Stimulated activated naive CD8-positive, alpha-beta T cell treated with anti-CD3 and anti-CD28 coated beads, Interleukin-15, amount 100 ng/mL, for 72 hours (primary cell): ENCODE data around the gene CCNG2.

Source experiments
- ATAC-seq: fragments of 150-1000 bp; cut with Tn5 transposase; 2 replicates; pipeline ENCODE4 v1.10.0; 2021; ENCODE audit warnings: mild to moderate bottlenecking, moderate library complexity
- DNase-seq, 2 donors: peaks; one replicate each; pipeline ENCODE4 v3.0.0; 2021 to 2022
- H3K27ac Mint-ChIP-seq, 2 donors: one replicate each; pipeline ENCODE4 v1.8.0; 2022; ENCODE audit warnings: mild to moderate bottlenecking in 2 of 2, mixed read lengths in 2 of 2, moderate library complexity in 2 of 2
- H3K27me3 Mint-ChIP-seq: one replicate; pipeline ENCODE4 v1.8.0; 2022; ENCODE audit warnings: mixed read lengths
- H3K4me1 Mint-ChIP-seq: one replicate; pipeline ENCODE4 v1.8.0; 2022; ENCODE audit warnings: mild to moderate bottlenecking, mixed read lengths
- H3K4me3 Mint-ChIP-seq, 2 donors: one replicate each; pipeline ENCODE4 v1.8.0; 2022; ENCODE audit warnings: mild to moderate bottlenecking in 2 of 2, mixed read lengths in 2 of 2, moderate library complexity in 1 of 2
- H3K9me3 Mint-ChIP-seq, 2 donors: one replicate each; pipeline ENCODE4 v1.8.0; 2022; ENCODE audit warnings: mixed read lengths in 2 of 2

Gene CCNG2

DNA sequence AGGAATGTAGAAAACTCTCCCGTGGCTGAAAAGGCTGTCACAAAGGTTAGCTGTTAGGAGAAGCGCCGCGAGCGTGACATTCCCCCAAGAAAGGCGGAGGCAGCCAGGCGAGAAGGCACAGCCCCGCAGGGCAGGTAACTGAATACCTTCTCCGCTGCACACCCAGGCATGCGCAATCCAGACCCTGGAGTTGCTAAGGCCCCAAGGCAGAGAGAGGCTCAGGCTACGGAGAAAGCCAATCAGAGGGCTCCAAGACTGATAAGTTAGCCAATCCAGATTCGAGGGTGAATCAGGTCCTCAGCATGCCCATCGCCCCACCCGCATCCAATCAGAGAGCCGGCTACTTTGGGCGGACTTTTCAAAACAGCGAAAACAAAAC, 485 bp upstream of the CCNG2 start:
- H3K27me3 Mint-ChIP-seq = no peaks in the 10 kb centered on the region
- peak overlapping the region; percentile 98 to 100 for H3K4me3 Mint-ChIP-seq
- no peaks in the 10 kb centered on the region for H3K9me3 Mint-ChIP-seq
- DNase-seq = peak in 1 of 2 donors; percentile 96
- peak; percentile 96 for ATAC-seq
- peaks cover 33% of the 10 kb centered on the region for H3K4me1 Mint-ChIP-seq
- peak overlapping the region; percentile 98 to 100 for H3K27ac Mint-ChIP-seq

DNA sequence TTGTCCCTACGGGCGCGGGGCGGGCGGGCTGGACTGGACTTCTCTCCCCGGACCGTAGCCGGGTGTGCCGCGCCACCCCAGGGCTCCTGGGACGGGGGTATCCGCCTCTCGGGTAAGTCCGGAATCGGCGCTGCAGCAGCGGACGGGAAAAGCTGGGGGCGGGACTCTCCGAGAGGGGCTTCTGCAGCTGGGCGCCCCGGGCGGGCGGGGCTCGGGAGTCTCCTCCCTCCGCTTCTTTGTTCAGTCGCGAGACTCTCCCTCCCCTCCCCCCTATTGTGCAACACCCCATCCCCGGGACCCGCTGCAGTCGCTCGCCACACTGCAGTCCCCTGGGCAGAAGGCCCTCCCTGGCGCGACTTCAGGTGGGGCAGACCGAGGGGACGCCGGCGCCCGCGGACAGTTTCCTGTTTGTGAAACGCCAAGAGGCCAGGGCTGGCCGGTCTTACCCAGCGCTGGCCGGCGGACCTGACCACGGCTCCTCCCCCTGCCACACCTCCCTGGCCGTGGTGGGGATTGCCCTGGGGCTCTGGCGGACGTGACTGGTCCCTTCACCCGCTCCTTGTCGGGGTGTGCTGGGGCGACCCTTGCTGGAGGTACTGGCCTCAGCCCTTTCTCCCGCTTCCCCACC, 966 bp downstream of the CCNG2 start:
- ATAC-seq (peak; percentile 52), DNase-seq (peak; percentile 72 to 78)
- Mint-ChIP-seq H3K4me1 (peaks cover 38% of the 10 kb centered on the region), H3K27ac (peak overlapping the region in 1 of 2 donors; percentile 100), H3K4me3 (peak overlapping the region; percentile 98 to 100), H3K9me3 (no peaks in the 10 kb centered on the region), H3K27me3 (no peaks in the 10 kb centered on the region)

DNA sequence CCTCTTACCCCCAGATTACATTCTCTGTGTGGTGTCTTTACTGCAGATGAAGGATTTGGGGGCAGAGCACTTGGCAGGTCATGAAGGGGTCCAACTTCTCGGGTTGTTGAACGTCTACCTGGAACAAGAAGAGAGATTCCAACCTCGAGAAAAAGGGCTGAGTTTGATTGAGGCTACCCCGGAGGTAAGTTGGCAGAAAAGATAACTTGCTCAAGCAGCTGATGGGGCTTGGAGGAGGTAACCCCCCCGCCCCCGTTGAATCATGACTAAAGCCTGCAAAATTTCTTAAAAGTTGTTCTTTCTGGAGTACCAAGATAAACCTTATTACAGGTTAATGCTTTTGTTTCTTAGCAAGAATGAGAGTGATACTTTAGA, 1.5 kb downstream of the CCNG2 start:
- DNase-seq (no peak), ATAC-seq (no peak)
- peaks cover 43% of the 10 kb centered on the region for H3K4me1 Mint-ChIP-seq
- no peaks in the 10 kb centered on the region for H3K27me3 Mint-ChIP-seq
- H3K9me3 Mint-ChIP-seq = no peaks in the 10 kb centered on the region
- peak overlapping the region in 1 of 2 donors; percentile 100 for H3K27ac Mint-ChIP-seq
- H3K4me3 Mint-ChIP-seq = peak overlapping the region; percentile 98 to 100

DNA sequence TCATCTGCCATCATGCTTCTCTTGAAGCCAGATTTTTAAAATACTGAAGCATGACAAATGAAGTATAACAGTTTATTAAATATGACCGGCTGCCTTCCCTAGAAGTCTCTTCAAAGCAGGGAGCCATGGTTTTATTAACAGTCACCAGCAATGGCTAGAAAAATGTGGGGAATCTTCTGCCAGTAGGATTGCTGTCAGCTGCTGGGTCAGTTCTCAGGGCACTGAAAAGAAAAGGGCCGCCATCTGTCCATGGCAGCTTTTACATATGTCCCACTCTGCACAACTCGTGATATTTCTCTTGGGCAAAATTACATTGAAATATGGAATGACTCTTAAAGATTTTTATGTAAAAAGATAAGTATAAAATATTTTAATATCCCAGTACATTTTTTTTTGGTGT, 2.8 kb downstream of the CCNG2 start:
- H3K4me3 Mint-ChIP-seq = no peak overlapping the region
- H3K4me1 Mint-ChIP-seq = peaks cover 43% of the 10 kb centered on the region
- DNase-seq (no peak), ATAC-seq (no peak)
- no peaks in the 10 kb centered on the region for H3K9me3 Mint-ChIP-seq
- no peak overlapping the region for H3K27ac Mint-ChIP-seq
- no peaks in the 10 kb centered on the region for H3K27me3 Mint-ChIP-seq

DNA sequence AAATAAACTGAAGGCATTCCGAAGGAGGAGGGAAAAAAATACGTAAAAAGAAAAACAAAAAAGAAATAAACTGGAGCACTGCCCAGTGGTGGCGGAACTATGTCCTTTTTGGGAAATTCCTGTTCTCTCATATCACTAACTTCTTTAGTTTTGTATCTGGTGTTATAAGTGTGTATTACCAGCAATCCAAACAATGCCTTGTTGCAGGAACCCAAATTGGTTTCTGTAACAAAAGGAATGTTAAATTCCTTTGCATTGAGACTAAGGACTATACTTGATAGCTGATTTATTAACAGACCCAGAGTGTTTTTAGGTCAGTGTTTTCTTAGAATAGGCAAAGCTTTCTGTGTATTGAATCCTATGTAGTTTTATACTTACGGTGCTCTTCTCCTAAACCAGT, 6.6 kb downstream of the CCNG2 start:
- Mint-ChIP-seq H3K4me1 (peaks cover 25% of the 10 kb centered on the region), H3K9me3 (no peaks in the 10 kb centered on the region), H3K27me3 (no peaks in the 10 kb centered on the region), H3K4me3 (no peak overlapping the region), H3K27ac (no peak overlapping the region)
- ATAC-seq (no peak), DNase-seq (no peak)

DNA sequence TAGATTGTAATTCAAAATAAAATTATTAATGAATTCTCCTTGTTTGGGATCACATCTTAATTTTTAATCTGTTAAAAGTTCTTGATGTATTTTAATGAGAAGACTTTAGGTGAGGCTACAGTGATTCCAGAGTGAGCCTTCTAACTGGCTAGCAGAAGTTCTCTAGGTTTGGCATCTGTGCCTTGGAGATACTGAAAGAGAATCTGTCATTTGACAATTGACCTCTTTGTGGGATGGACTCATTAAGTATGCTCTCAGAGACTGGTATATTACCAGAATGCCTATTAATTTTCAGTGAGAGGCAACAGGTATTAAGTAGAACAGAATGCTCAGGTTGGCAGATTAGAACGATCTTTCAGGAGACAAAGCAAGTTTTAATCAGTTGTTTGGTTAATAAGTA, 10.2 kb downstream of the CCNG2 start:
- no peaks in the 10 kb centered on the region for H3K27me3 Mint-ChIP-seq
- DNase-seq = no peak
- no peak overlapping the region for H3K27ac Mint-ChIP-seq
- H3K4me3 Mint-ChIP-seq = no peak overlapping the region
- H3K9me3 Mint-ChIP-seq = no peaks in the 10 kb centered on the region
- H3K4me1 Mint-ChIP-seq = peaks cover 18% of the 10 kb centered on the region
- no peak for ATAC-seq

DNA sequence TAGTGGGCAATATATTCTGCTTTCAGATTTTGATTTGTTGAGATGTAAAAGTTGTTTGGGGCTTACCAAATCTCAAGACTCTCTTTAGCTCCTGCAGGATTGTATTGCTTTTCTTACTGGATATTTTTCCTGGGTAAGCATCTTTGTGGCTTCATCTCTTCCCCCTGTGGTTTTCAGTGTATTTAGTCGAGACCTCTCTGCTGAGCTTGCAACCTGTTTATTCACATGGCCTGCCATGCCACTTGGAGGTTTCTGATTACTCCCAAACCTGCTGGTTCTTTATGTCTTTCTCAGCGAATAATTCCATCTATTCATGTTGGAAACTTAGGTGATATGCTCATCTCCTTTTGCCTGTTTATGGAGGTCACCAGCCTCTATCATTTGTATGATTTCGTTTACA, 10.9 kb downstream of the CCNG2 start:
- H3K4me3 Mint-ChIP-seq = no peak overlapping the region
- H3K27me3 Mint-ChIP-seq = no peaks in the 10 kb centered on the region
- ATAC-seq (no peak), DNase-seq (no peak)
- peaks cover 14% of the 10 kb centered on the region for H3K4me1 Mint-ChIP-seq
- H3K9me3 Mint-ChIP-seq = no peaks in the 10 kb centered on the region
- no peak overlapping the region for H3K27ac Mint-ChIP-seq

DNA sequence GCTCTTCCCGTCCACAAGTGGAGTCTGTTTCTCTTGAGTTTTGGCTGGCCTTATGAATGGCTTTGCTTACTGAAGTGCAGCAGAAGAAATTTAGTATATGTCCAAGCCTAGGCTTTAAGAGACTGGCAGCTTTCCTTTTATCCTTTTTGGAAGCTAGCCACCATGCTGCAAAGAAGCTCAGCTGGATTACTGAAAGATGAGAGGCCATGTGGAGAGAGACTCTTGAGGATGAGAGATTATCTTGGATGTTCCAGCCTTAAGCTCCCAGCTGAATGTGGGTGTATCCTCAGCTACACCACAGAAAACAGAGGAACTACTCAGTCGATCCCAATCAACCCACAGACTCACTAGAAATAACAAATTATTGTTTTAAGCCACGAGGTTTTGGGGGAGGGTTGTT, 12.5 kb downstream of the CCNG2 start:
- DNase-seq (no peak), ATAC-seq (no peak)
- no peaks in the 10 kb centered on the region for H3K27me3 Mint-ChIP-seq
- H3K27ac Mint-ChIP-seq = no peak overlapping the region
- no peak overlapping the region for H3K4me3 Mint-ChIP-seq
- peaks cover 8% of the 10 kb centered on the region for H3K4me1 Mint-ChIP-seq
- H3K9me3 Mint-ChIP-seq = no peaks in the 10 kb centered on the region

DNA sequence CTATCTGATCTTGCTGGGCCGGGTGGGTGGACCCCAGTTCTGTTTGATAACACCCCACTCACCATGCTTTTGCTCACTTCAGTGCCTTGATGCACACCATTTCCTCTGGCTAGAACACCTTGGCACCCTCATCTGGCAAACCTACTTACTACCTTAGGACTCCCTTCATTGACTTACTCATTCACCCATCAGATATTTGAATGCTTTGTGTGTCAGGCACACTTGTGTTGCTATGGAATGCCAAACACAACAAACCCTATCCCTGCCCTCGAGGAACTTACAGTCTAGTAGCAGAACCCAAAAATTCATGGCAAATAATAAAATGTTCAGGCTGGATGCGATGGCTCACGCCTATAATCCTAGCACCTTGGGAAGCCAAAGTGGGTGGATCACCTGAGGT, 13.9 kb downstream of the CCNG2 start:
- Mint-ChIP-seq H3K4me1 (peaks cover 8% of the 10 kb centered on the region), H3K27ac (no peak overlapping the region), H3K9me3 (no peaks in the 10 kb centered on the region), H3K27me3 (no peaks in the 10 kb centered on the region), H3K4me3 (no peak overlapping the region)
- no peak for ATAC-seq
- no peak for DNase-seq

DNA sequence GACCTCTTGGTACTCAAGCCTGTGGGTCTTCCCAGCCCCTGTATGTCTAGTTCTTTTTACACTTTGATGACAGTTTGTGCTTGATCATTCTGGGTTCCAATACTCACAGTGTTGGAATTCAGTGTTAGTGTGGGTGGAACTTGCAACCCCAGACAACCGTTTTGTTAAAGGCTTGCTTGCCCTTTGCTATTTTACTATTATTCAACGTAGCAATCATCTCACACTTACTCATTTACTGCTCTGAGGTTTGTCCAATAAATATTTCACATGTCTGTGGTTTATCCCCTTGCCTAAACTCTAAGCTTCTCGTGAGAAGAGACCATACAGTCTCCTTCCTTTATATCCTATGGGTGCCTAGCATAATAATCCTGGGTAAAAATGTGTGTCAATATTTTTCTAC, 15.3 kb downstream of the CCNG2 start:
- DNase-seq = no peak
- Mint-ChIP-seq H3K4me3 (no peak overlapping the region), H3K9me3 (no peaks in the 10 kb centered on the region), H3K27me3 (no peaks in the 10 kb centered on the region), H3K27ac (peak overlapping the region in 1 of 2 donors; percentile 66), H3K4me1 (peaks cover 8% of the 10 kb centered on the region)
- ATAC-seq = no peak

DNA sequence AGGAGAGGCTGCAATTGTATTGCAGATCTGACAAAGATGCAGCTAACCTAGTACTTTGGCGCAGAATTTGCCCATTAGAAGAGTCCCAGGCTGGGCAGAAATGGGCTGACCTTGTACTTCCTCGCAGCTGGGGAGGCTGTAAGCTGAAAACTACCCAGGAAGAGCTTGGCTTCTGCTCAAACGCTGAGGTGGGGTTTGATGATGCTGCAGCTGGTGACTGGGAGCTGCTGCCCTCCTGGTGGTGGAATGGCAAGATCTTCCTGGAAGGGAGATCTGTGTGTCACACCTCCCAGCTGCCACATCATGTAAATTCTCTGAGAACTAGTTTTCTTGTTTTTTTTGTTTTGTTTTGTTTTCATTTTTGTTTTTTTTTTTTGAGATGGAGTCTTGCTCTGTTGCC, 17.4 kb downstream of the CCNG2 start:
- DNase-seq (no peak), ATAC-seq (no peak)
- no peaks in the 10 kb centered on the region for H3K4me1 Mint-ChIP-seq
- H3K4me3 Mint-ChIP-seq = no peak overlapping the region
- H3K9me3 Mint-ChIP-seq = no peaks in the 10 kb centered on the region
- peaks cover 8% of the 10 kb centered on the region for H3K27me3 Mint-ChIP-seq
- H3K27ac Mint-ChIP-seq = no peak overlapping the region

DNA sequence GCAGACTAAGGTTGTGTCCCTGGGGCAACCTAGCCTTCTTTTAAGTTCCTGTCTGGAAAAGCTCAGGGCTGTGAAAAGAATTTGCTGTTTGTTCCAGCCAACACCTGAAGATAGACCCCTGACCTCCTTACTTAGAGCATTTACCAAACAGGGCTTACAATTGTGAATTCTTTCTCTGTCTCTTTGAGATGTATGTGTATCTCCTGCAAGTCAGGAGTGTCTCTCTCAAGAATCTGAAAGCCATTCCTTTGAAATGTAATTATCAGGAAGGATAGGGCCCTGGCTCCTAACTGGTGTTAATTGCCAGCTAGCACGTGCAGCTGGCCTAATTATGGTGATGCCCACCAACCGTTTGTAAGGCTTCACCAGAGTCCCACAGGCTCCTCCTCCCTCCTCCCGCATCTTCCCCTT, 18.2 kb downstream of the CCNG2 start:
- no peak overlapping the region for H3K27ac Mint-ChIP-seq
- no peaks in the 10 kb centered on the region for H3K4me1 Mint-ChIP-seq
- DNase-seq (no peak), ATAC-seq (no peak)
- no peaks in the 10 kb centered on the region for H3K9me3 Mint-ChIP-seq
- H3K27me3 Mint-ChIP-seq = peaks cover 8% of the 10 kb centered on the region
- H3K4me3 Mint-ChIP-seq = no peak overlapping the region

DNA sequence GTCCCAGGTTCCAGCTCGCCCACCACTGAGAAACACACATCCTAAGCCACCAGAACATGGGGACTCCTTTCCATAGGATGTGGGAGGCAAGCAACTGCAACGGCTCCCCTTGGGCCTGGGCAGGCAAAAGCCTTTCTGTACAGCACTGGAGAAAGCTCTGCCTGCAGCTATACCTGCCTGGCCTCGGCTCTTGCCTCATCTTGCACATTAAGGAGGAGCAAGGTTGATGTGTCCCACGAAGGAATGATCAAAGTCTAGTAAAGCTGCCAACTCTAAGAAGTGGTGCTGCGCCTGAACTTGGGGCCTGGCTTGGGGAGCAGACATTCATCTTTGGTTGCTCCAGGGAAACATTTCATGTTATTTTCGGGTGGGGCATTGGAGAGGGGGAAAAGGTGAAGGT, 19.6 kb downstream of the CCNG2 start:
- DNase-seq (no peak), ATAC-seq (no peak)
- no peak overlapping the region for H3K4me3 Mint-ChIP-seq
- no peak overlapping the region for H3K27ac Mint-ChIP-seq
- no peaks in the 10 kb centered on the region for H3K4me1 Mint-ChIP-seq
- no peaks in the 10 kb centered on the region for H3K9me3 Mint-ChIP-seq
- peaks cover 8% of the 10 kb centered on the region for H3K27me3 Mint-ChIP-seq

DNA sequence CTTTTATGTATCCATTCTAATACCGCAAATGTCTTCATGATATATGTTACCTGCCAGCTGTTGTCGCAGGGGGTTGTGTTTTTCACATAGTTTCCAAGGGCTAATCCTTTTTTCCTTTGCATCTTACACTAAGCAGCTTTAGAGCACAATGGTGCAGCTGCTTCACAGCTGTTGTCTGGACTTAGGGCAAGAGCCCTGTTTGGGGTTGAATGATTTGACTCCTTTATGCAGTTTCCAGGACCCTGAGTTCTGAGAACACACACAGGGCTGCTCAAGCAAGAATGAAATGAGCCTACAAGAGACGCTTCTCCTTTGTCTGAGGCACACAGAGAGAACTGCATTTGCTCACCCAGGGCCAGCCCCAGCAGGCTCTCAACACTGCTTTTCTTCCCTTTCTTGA, 20.2 kb downstream of the CCNG2 start:
- DNase-seq = no peak
- Mint-ChIP-seq H3K27me3 (peaks cover 8% of the 10 kb centered on the region), H3K4me1 (no peaks in the 10 kb centered on the region), H3K4me3 (no peak overlapping the region), H3K9me3 (no peaks in the 10 kb centered on the region), H3K27ac (no peak overlapping the region)
- ATAC-seq = no peak

DNA sequence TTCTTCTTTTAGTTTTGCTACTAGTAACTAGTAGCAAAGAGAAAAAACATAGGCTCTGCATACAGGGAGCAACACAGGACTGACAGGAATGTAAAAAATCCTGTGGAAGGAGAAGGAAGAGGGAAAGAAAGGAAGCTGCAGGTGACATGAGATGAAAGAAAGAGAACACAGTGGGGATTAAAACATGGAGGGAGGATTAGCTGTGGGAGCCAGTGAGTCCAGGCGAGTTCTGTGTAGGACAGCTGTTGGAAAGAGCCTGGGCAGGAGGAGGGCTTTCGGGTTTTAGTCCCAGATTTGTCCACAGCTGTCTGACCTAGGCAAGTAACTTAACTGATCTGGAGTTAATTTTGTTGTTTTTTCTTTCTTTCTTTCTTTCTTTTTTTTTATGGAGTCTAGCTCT, 21.6 kb downstream of the CCNG2 start:
- Mint-ChIP-seq H3K27ac (peak overlapping the region in 1 of 2 donors; percentile 2), H3K4me1 (no peaks in the 10 kb centered on the region), H3K9me3 (no peaks in the 10 kb centered on the region), H3K27me3 (peaks cover 15% of the 10 kb centered on the region), H3K4me3 (no peak overlapping the region)
- ATAC-seq (no peak), DNase-seq (no peak)

DNA sequence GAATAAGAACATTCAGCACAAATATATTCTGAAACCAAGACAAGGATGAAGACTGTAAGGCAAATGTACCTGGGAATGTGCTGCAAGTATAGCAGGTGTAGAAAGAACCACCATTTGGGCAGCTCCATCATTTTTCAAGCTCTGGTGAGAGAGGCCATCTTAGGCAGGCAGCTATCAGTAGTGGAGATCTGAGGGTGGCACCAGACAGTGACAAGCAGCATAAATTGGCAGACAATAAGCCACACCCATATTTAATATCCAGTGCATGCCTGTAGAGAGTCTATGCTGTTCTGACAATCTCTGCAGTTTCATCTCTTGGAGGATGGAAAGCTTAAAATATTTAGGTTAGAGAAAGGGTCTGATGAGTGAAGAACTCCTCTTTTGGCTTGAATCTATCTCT, 22.5 kb downstream of the CCNG2 start:
- ATAC-seq = no peak
- Mint-ChIP-seq H3K4me3 (no peak overlapping the region), H3K27me3 (peaks cover 24% of the 10 kb centered on the region), H3K4me1 (no peaks in the 10 kb centered on the region), H3K27ac (no peak overlapping the region), H3K9me3 (no peaks in the 10 kb centered on the region)
- DNase-seq = no peak

DNA sequence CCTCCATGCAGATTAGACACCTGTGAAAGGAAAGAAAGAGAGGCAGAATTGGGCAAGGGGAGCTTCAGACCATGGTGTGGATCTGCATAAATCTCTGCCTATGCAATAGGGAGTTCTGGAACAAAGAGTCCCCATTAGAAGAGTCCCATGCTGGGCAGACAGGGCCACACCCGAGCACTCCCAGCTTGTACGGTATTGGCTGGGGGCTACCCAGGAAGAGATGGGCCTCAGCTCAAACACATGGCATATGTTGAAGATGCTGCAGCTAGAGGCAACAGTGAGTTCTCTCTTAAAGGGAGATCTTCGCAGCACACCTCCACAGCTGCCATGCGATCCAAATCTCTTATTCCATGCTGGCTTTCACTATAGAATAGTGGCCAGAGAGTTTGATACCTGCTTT, 24.7 kb downstream of the CCNG2 start:
- H3K4me1 Mint-ChIP-seq = no peaks in the 10 kb centered on the region

More for the DNA sequence above, 24.7 kb downstream of the CCNG2 start:
- no peaks in the 10 kb centered on the region for H3K9me3 Mint-ChIP-seq
- no peak for ATAC-seq
- H3K27ac Mint-ChIP-seq = no peak overlapping the region
- peaks cover 24% of the 10 kb centered on the region for H3K27me3 Mint-ChIP-seq
- no peak overlapping the region for H3K4me3 Mint-ChIP-seq
- no peak for DNase-seq
